GM19193 (cell line): ENCODE data around the gene RPL18.

Source experiments
- POLR2A ChIP-seq: IDR thresholded peaks from 4 replicates; pipeline ENCODE4 v1.6.1; 2011; ENCODE audit not compliant: insufficient read depth, insufficient read length; ENCODE audit errors: extremely low read depth

RPL18 gene

GRCh38 chr19:48635966-48636858, 17.2 kb upstream of the RPL18 start:
- no peak for TF ChIP-seq POLR2A

GRCh38 chr19:48635263-48635965, 16.4 kb upstream of the RPL18 start:
- TF ChIP-seq POLR2A: peak; percentile 44

- peak; percentile 43 for TF ChIP-seq POLR2A
Measured at GRCh38 chr19:48634424-48635262, 15.7 kb upstream of the RPL18 start.

- TF ChIP-seq POLR2A: no peak
Measured at GRCh38 chr19:48634036-48634342, 15.0 kb upstream of the RPL18 start.

- no peak for TF ChIP-seq POLR2A
Measured at GRCh38 chr19:48633148-48634035, 14.4 kb upstream of the RPL18 start.

GRCh38 chr19:48632692-48633147, 13.7 kb upstream of the RPL18 start:
- TF ChIP-seq POLR2A: no peak

- no peak for TF ChIP-seq POLR2A
Measured at GRCh38 chr19:48631225-48631624, 12.2 kb upstream of the RPL18 start.

GRCh38 chr19:48630296-48631063, 11.5 kb upstream of the RPL18 start:
- no peak for TF ChIP-seq POLR2A

- TF ChIP-seq POLR2A: no peak
Measured at GRCh38 chr19:48629599-48630295, 10.8 kb upstream of the RPL18 start.

- no peak for TF ChIP-seq POLR2A
Measured at GRCh38 chr19:48629297-48629598, 10.3 kb upstream of the RPL18 start.

- TF ChIP-seq POLR2A: no peak
Measured at GRCh38 chr19:48628486-48629296, 9.7 kb upstream of the RPL18 start.

- no peak for TF ChIP-seq POLR2A
Measured at GRCh38 chr19:48627865-48628314, 8.9 kb upstream of the RPL18 start.
